Omental fat pad (tissue), 4 donors: ENCODE results near the gene HIPK2. TPM values are rescaled to one million over a fixed set of nuclear protein-coding genes. Genes with fewer than 3 reads are reported as not detected.

Source experiments
- ATAC-seq: fragments of 150-250 bp; one replicate; pipeline ENCODE4 v1.9.1; 2016; ENCODE audit warnings: mild to moderate bottlenecking, moderate library complexity; ENCODE audit not compliant: low FRiP score
- DNase-seq: peaks from one replicate; pipeline ENCODE4 v3.0.0-alpha.2; 2019; ENCODE audit warnings: low spot score
- total RNA-seq, 4 donors: library from RNA; depleted of rRNA; stranded (reverse); fragments of >200 nt; gene quantifications; one replicate each; pipeline ENCODE4 v1.1.0, GENCODE V29; 2016
- TF ChIP-seq, protein P1 (sequence below), 3 donors: fragments of 450-650 bp; IDR thresholded peaks; one replicate each; pipeline ENCODE4 v1.5.1; 2016 to 2017; ENCODE audit warnings: antibody characterized with exemption in 3 of 3, mild to moderate bottlenecking in 3 of 3, moderate library complexity in 2 of 3

HIPK2 gene
- total RNA-seq, 4 donors from 2014 or later = 39.6 to 90.3 (median 70.0) TPM

DNA sequence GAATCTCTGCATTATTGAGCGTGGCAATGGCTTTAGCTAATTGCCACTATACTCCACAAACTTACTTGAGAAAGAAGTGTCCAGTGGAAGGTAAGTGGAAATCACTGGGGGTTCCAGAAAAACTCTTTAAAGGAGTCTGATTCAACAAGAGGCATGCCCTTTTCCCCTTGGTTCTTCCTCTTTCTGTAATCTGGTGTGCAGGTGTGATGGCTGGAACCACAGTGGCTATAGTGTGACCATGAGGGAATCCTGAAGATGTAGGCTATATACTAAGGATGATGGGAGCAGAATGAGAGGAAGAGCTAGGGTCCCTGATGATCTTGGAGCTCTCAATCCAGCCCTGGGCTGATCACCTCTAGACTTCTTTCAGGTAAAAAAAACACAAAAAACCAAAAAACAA, 256.4 kb downstream of the HIPK2 start:
- DNase-seq (no peak), ATAC-seq (no peak)
- TF ChIP-seq, protein P1, sequence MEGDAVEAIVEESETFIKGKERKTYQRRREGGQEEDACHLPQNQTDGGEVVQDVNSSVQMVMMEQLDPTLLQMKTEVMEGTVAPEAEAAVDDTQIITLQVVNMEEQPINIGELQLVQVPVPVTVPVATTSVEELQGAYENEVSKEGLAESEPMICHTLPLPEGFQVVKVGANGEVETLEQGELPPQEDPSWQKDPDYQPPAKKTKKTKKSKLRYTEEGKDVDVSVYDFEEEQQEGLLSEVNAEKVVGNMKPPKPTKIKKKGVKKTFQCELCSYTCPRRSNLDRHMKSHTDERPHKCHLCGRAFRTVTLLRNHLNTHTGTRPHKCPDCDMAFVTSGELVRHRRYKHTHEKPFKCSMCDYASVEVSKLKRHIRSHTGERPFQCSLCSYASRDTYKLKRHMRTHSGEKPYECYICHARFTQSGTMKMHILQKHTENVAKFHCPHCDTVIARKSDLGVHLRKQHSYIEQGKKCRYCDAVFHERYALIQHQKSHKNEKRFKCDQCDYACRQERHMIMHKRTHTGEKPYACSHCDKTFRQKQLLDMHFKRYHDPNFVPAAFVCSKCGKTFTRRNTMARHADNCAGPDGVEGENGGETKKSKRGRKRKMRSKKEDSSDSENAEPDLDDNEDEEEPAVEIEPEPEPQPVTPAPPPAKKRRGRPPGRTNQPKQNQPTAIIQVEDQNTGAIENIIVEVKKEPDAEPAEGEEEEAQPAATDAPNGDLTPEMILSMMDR (IDR thresholded peaks at IDR 0.05) = no peak

DNA sequence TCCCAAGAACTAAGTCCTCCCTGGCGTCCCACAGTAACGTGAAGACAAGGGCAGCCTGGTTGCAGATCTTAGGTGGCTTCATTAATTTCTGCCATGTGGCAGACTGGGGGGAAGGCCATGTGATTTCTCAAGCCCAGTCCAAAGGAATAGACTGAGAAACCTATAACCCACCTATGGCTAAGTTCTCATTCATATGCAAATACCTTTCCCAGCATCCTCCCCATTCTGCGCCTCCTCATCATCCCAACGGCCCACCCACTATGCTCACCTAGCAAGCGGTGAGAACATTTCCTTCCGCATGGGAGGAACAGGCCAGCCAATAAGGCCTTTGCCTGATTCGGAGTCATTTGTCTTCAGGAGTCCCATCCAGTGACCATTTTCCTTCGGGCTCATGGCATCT, 262.5 kb downstream of the HIPK2 start:
- TF ChIP-seq, protein P1 (IDR thresholded peaks at IDR 0.05) = no peak
- ATAC-seq (no peak), DNase-seq (no peak)

Other genes starting within 250 kb of the HIPK2 start
- gene TBXAS1, start 51.3 kb upstream of the HIPK2 start, total RNA-seq = 10 to 100 TPM; 22.2 to 63.4 (median 48.6) TPM